NCI-H187 (cell line): ENCODE measurements around the gene ACKR1.

Experiments used
- DNase-seq, 2 experiments: peaks; one replicate each; lab custom pipeline; 2025; lab: John Stamatoyannopoulos, UW

ACKR1 gene

DNA sequence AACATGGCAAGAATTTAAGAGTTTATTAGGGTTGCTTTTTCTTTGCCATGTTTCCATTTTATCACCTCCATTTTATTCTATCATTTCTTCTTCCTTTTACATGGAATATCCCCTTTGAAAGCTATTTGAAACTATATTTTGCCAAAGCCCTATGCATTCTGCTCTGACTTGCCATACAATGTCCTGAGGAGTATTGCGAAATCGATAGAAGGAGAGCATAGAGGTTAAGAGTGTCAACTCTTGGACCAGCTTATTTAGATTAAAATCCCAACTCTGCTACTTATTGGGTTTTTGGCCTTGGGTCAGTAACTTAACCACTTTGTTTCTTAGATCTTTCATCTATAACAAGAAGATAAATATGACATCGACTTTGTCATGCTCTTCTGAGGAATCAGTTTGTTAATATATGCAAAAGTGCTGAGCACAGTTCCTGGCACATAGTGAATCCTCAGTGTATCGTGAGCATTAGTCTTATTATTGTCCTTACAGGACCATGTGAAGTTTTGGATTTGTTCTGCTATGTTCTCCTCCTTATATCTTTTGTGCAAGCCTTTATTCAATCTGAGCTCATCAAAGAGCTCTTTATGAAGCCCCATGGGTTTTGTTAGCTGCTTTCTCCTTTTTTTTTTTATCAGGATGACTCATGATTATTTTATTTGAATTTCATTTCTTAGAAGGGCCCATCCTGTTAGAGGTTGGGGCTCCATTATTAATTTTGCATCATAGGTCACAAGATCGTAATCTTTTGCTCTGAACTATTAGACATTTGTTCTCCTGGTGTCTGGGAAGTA is 17.6 kb downstream of the ACKR1 start:
- no peak for DNase-seq

DNA sequence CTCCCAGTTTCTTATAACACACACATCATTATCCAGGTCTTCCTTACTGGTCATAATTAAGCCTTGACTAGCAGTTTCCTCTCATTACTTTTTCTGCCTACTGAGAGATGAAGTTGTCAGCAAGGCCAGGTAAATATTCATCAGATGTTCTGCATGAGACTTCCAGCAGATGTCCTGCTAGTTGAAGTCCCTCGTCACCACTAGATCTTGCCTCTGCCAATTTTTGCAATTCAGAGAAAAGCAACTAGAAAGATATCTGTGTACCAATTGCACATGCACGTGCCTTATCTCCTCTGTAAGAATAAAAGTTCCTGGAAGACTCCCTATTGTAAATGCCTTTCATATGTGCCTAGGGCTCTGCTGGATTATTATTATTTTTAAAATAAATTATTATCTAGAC is 18.3 kb downstream of the ACKR1 start:
- no peak for DNase-seq

DNA sequence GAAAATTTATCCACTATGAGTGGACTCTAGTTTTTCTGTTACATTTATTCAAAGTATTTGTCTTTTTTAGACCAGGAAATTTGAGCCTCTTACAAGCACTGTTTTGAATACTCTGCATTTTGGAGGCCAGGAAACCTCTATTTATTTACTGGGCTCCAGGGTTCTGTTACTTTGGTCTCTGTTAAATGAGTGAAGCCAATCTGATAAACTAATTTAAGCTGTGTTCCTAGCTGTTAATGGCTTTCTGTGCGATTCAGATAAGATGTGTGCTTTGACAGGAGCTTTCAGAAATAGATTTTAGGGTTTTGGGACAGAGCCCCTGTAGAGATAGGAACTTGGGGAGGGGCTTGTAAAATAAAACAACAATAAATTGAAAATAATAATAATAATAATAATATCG is 23.9 kb downstream of the ACKR1 start:
- no peak for DNase-seq

DNA sequence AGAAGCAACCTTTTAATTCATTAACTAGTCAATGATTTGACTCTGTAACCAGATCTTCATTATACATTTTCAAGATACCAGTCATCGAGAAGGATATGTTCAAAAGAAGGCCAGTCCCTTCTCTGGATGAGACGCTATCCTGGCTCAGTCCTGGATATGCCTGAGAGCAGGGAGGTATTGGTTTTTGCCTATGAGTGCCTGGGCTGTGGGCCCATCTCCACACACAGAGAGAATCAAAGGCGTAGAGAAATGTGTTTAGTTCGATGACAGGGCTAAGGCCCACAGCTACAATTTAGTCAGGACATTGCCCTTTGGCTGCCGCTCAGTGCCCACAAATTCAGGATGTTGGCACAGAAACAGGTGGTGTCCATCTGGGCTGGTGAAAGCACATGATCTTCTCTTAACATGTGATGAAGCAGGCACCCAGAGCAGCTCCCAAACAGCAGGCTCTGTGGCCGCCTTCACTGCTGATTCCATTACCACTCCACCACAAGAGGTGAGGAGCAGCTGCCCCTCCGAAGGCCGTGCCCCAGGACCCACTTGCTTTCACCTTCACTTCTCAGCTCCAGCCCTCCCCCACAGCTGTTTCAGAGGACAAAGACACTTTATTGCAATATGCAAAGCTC is 24.7 kb downstream of the ACKR1 start:
- DNase-seq = no peak

DNA sequence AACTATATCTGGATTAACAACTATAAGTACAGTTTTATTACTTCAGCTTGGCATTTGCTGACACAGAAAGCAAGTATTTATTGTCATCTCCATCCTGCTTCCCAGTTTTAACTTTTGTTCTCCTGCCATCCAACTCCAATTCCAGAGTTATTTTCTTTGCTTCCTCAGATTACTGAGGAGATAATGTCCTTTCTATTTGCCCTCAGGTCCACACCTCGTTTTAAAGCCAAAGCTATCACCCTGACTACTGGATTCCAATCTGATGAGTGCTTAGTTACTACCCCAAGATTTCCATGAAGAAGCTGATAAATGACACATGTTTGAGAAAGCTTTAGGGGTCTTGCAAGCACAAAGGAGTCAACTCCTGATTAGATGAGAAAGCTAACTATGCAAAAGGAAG is 25.2 kb downstream of the ACKR1 start:
- DNase-seq = no peak

DNA sequence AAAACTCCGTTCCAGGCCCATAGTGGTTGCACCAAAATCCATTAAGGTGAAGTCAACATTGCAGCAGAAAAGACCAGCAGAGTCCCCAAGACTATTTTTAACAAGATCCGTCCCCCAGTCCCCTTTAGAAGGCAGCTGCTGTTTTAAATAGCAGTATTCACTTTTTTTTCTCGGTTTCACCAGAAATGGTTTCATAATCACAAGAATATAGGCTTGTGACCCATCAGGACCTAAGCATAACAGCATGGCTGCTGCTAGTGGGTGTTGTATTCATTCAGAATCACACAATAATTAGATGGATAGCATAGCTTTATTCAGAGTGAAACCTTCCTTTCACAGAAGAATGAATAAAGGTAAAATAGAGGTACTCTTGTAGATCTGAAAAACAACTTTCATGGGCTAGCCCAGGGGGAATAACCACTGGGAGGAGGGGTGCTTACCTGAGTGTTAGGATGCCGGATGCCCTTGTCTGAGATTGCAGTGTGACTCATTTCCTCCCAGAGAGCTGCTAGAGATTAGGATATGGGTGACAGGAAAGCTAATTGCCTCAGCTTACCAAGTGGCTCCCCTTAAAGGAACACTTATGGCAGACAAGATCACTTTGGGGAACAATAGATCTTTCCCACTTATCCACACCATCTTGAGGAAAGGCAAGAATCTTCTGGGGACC is 35.0 kb downstream of the ACKR1 start:
- no peak for DNase-seq

DNA sequence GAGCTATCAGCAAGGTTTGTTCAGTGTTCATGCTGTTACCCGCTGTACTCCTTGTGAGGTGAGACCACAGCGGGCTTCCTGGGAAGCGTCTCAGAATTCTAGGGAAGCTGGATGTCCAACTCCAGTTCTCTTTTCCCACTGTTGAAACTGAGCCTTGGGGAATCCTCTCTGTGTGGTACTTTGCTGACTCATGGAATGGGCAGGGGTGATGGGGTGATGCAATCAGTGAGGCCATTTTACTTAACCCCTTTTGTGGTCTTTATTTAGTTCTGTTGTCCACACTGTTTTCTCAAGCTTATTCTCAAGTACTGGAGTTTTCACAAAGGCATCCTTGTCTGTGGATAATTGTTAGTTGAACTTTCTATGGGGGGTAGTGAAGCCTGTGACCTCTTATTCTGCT is 42.6 kb downstream of the ACKR1 start:
- DNase-seq = no peak

DNA sequence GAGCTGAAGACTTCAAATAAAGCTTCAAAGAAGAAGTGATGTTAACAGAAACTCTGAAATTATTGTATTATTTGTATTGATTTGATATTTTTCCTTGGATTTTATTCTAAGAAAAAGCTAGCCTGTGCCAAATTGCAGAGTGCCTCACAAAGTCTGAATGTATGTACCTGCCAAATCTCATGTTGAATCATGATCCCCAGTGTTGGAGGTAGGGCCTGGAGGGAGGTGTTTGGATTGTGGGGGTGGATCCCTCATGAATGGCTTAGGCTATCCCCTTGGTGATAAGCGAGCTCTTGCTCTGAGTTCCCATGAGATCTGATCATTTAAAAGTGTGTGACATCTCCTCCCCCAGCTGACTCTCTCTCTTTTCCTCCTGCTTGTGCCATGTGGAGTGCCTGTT is 43.6 kb downstream of the ACKR1 start:
- DNase-seq = no peak

DNA sequence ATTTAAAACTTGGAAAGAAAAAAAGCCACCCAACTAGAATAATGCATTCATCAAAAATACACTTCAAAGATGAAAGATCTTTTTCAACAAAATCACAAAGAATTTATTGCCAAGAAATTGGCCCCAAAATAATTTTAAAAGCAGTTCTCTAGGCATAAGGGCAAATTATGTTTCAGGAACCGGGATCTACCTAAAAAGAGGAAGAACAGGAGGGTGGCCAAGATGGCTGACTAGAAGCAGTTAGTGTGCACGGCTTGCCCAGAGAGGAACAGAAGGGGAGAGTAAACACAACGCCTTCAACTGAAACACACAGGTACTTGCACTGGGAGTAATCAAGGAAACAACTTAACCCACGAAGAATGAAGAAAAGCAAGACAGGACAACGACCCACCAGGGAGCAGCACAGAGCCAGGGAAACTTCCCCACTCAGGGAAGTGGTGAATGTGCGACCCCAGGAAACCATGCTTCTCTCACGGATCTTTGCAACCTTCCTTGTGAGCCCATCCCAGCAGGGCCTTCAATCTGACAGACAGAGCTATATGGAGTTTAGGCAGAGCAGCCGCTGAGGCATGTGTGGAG is 46.1 kb downstream of the ACKR1 start:
- no peak for DNase-seq
